K562 (cell line): ENCODE measurements around the gene MAST4. TPM values are rescaled to one million over a fixed set of nuclear protein-coding genes. Genes with fewer than 3 reads are reported as not detected.

Source experiments
- ATAC-seq: fragments of 200-7000 bp; cut with Tn5 transposase; 3 replicates; pipeline ENCODE4 v1.9.1; 2020; ENCODE audit warnings: moderate library complexity
- BruUV-seq: library from RNA; stranded (reverse); fragments of 400-500 nt; replicated peaks from 2 replicates; lab custom pipeline; 2021; lab: Mats Ljungman, UMichigan
- CTCF ChIA-PET: fragments of 300-600 bp; formaldehyde crosslinking; extraction: SDS; loops from one replicate; lab custom pipeline; 2021; ENCODE audit warnings: low intra/inter-chr PET ratio; lab: Yijun Ruan, JAX
- POLR2A ChIA-PET: fragments of 300-600, 350-650 bp; sonication (Branson Sonifier 250); formaldehyde crosslinking; extraction: SDS; loops from one replicate; lab custom pipeline; 2021; ENCODE audit warnings: antibody characterized with exemption, inconsistent platforms; lab: Yijun Ruan, JAX
- DNase-seq, 4 experiments: peaks; one replicate each; pipeline versions ENCODE4 v3.0.0 to v3.0.0-alpha.2; 2011 to 2018; ENCODE audit warnings: low spot score in 3 of 4, mixed read lengths in 3 of 4; ENCODE audit errors: extremely low read depth in 1 of 4
- FAIRE-seq: peaks from 2 replicates; lab custom pipeline; 2011; peaks lifted over from hg19 to GRCh38; lab: Jason Lieb, UNC
- H2AFZ ChIP-seq: 2 replicates; pipeline ENCODE4 v1.6.0; 2011; ENCODE audit warnings: low read depth, low read length, control low read depth, inconsistent platforms
- H3K27ac ChIP-seq: fragments of 200-600 bp; 3 replicates; pipeline ENCODE4 v1.8.0; 2011; ENCODE audit warnings: low read depth, mild to moderate bottlenecking, control low read depth, inconsistent platforms, low read length, moderate library complexity, mixed read lengths; ENCODE audit errors: extremely low read depth
- H3K27me3 ChIP-seq, 2 experiments: fragments of 300-600 bp in 1 of 2; 2 replicates in 1 of 2; 3 replicates in 1 of 2; pipeline versions ENCODE4 v1.6.0 to v1.8.0; 2011; ENCODE audit warnings: inconsistent platforms in 2 of 2, low read length in 2 of 2, mild to moderate bottlenecking in 1 of 2, mixed read lengths in 1 of 2, moderate library complexity in 1 of 2; ENCODE audit not compliant: control insufficient read depth in 2 of 2, insufficient read depth in 2 of 2
- H3K36me3 ChIP-seq: fragments of 300-600 bp; 3 replicates; pipeline ENCODE4 v1.8.0; 2011; ENCODE audit warnings: mild to moderate bottlenecking, low read length, inconsistent platforms; ENCODE audit not compliant: control insufficient read depth, insufficient read depth
- H3K4me1 ChIP-seq, 2 experiments: fragments of 200-600 bp in 1 of 2; replicated peaks in 1 of 2; 2 replicates in 1 of 2; 3 replicates in 1 of 2; pipeline versions ENCODE4 v1.5.1 to v1.8.0; 2011; ENCODE audit warnings: inconsistent platforms in 2 of 2, low read length in 2 of 2, mild to moderate bottlenecking in 1 of 2, mixed read lengths in 1 of 2, moderate library complexity in 1 of 2; ENCODE audit not compliant: control insufficient read depth in 2 of 2, insufficient read depth in 2 of 2
- H3K4me2 ChIP-seq: 2 replicates; pipeline ENCODE4 v1.6.1; 2011; ENCODE audit warnings: low read length, control low read depth, inconsistent platforms, mixed read lengths; ENCODE audit not compliant: insufficient read depth
- H3K4me3 ChIP-seq: fragments of 200-600 bp; sonication (generic), shearing (Covaris generic); 2 replicates; pipeline ENCODE4 v1.5.1; 2016; ENCODE audit warnings: control low read depth, inconsistent platforms
- H3K79me2 ChIP-seq: fragments of 200-600 bp; 3 replicates; pipeline ENCODE4 v1.8.0; 2011; ENCODE audit warnings: low read length, inconsistent platforms; ENCODE audit not compliant: control insufficient read depth, insufficient read depth
- H3K9ac ChIP-seq, 2 experiments: 2 replicates each; pipeline versions ENCODE4 v1.6.0 to v1.6.1; 2011; ENCODE audit warnings: low read depth in 2 of 2, low read length in 2 of 2, control low read depth in 1 of 2, inconsistent platforms in 1 of 2, mild to moderate bottlenecking in 1 of 2, mixed read lengths in 1 of 2; ENCODE audit not compliant: insufficient read depth in 1 of 2
- H3K9me1 ChIP-seq: one replicate; pipeline ENCODE4 v1.6.0; 2011; ENCODE audit warnings: inconsistent platforms, mild to moderate bottlenecking, low read length, moderate library complexity; ENCODE audit not compliant: control insufficient read depth, insufficient read depth
- H3K9me3 ChIP-seq: replicated peaks from 2 replicates; pipeline ENCODE4 v1.5.1; 2011; ENCODE audit warnings: low read depth, low read length, inconsistent platforms; ENCODE audit not compliant: control insufficient read depth, insufficient read depth
- H4K20me1 ChIP-seq: replicated peaks from 2 replicates; pipeline ENCODE4 v1.6.1; 2011; ENCODE audit warnings: low read length, inconsistent platforms, mixed read lengths; ENCODE audit not compliant: control insufficient read depth, insufficient read depth
- FOXA3 ChIP-seq, 2 experiments: fragments of 450-650 bp in 1 of 2; sonication (generic) in 1 of 2; formaldehyde crosslinking; IDR thresholded peaks in 1 of 2; conservative IDR thresholded peaks in 1 of 2; 2 replicates each; pipeline versions ENCODE4 v1.4.0 to v1.8.0; 2020 to 2022; ENCODE audit warnings: mild to moderate bottlenecking in 2 of 2, missing genetic modification reagents in 1 of 2
- NCOA2 ChIP-seq, 2 experiments: fragments of 450-650 bp; IDR thresholded peaks; 2 replicates each; pipeline ENCODE4 v1.6.1; 2018; ENCODE audit warnings: mild to moderate bottlenecking in 2 of 2, moderate library complexity in 1 of 2; ENCODE audit not compliant: partially characterized antibody in 2 of 2
- SAP30 ChIP-seq: fragments of 200-600 bp; sonication (generic); IDR thresholded peaks from 2 replicates; pipeline ENCODE4 v1.6.1; 2012; ENCODE audit warnings: borderline replicate concordance, low read depth, mild to moderate bottlenecking, moderate library complexity, low read length, control low read depth, inconsistent platforms; ENCODE audit not compliant: insufficient read depth, poor library complexity, severe bottlenecking
- SIN3A ChIP-seq, 2 experiments: fragments of 150-350 bp in 1 of 2; IDR thresholded peaks; 2 replicates each; pipeline ENCODE4 v1.6.1; 2011 to 2016; ENCODE audit warnings: borderline replicate concordance in 2 of 2, low read depth in 2 of 2, low read length in 2 of 2, mild to moderate bottlenecking in 2 of 2, moderate library complexity in 2 of 2; ENCODE audit not compliant: control insufficient read depth in 1 of 2
- TAF1 ChIP-seq: IDR thresholded peaks from 2 replicates; pipeline ENCODE4 v1.6.1; 2011; ENCODE audit warnings: mild to moderate bottlenecking, low read length, moderate library complexity; ENCODE audit not compliant: insufficient read depth, control insufficient read depth, severe bottlenecking; ENCODE audit errors: extremely low read depth
- WGBS: fragments of 100-300 bp; shearing (Covaris generic); methylation state at CpG from one replicate; pipeline ENCODE4 v1.1.6; 2016; ENCODE audit warnings: low coverage, mixed read lengths; ENCODE audit not compliant: insufficient coverage; ENCODE audit errors: missing lambda C conversion rate; 5-methylcytosine and 5-hydroxymethylcytosine counted together
- in situ Hi-C: fragments of 300-500 bp; cut with MboI; formaldehyde crosslinking; loops from 4 replicates; pipeline ENCODE4 v1.15.0; 2018; ENCODE audit warnings: inconsistent platforms, mixed read lengths
- intact Hi-C: fragments of 100-400 bp; cut with micrococcal nuclease; formaldehyde crosslinking; loops from 2 replicates; pipeline ENCODE4 v1.14.2; 2022
- polyA plus RNA-seq, 8 experiments: library from polyadenylated mRNA; depleted of rRNA in 4 of 8; stranded (reverse) in 5 of 8; unstranded in 3 of 8; fragments of >200 nt; fragmentation: Nextera tagmentation in 2 of 8; fragmentation: Illumina TruSeq in 1 of 8; extraction: Ambion mirVana in 2 of 8; extraction: Trizol in 1 of 8; gene quantifications; 2 replicates each; pipeline versions ENCODE4 v1.2.1 to v1.2.3, GENCODE V29; 2011 to 2014; ENCODE audit warnings: inconsistent platforms in 1 of 8, missing spikeins in 1 of 8
- total RNA-seq, 7 experiments: library from RNA; depleted of rRNA in 6 of 7; stranded (reverse); fragments of >200 nt in 6 of 7; fragmentation: Illumina TruSeq in 2 of 7; extraction: Trizol in 2 of 7; gene quantifications; 2 replicates each; pipeline versions ENCODE4 v1.2.1 to v1.2.3, GENCODE V29; 2011 to 2021; ENCODE audit warnings: low replicate concordance in 1 of 7
- TF ChIP-seq, protein P1 (sequence below): fragments of 250-450 bp; sonication (Bioruptor Pico); IDR thresholded peaks from 2 replicates; pipeline ENCODE4 v1.8.0; 2022; ENCODE audit warnings: inconsistent platforms, mild to moderate bottlenecking, moderate library complexity, borderline replicate concordance
- TF ChIP-seq, protein P2 (sequence below): sonication (generic); formaldehyde crosslinking; IDR thresholded peaks from 2 replicates; pipeline ENCODE4 v1.8.1; 2023; ENCODE audit warnings: missing genetic modification reagents, mild to moderate bottlenecking, borderline replicate concordance

MAST4 gene
- total and polyA plus RNA-seq, 9 of the 15 experiments (the other 6 are each of a cell fraction or from before 2014, with no cell fraction given): 0.88 to 10.1 (median 5.2) TPM

DNA sequence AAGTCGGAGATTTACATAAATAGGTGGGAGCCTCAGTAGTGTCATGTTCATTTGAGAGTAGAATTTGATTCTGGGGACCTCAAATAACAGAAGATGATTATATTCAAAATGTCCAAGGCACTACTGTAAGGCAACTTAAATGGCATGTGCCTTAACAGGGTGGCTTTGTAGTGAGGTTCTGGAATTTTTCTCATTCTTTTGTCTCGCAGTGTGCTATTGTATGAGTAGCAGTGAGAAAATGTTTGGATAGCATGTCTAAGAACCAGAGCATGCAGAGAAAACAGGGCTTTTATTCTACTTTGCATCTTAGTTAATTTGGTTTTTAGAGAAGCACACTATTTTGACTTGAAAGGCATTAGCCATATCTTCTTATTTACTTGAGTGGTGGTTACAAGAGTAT is 25.0 kb downstream of the MAST4 start:
- Histone ChIP-seq H3K27ac (no peak overlapping the region), H3K4me2 (no peak overlapping the region), H3K4me3 (no peak overlapping the region), H3K9me3 (no peaks in the 10 kb centered on the region), H2AFZ (no peak overlapping the region), H3K79me2 (no peaks in the 10 kb centered on the region), H4K20me1 (no peaks in the 10 kb centered on the region), H3K36me3 (no peaks in the 10 kb centered on the region), H3K4me1 (no peaks in the 10 kb centered on the region), H3K27me3 (peaks cover 0 to 6% of the 10 kb centered on the region in 2 experiments; a peak in 3 of 5 replicates), H3K9ac (no peak overlapping the region), H3K9me1 (no peaks in the 10 kb centered on the region)
- in situ Hi-C loops: no loop called here
- ATAC-seq (no peak), DNase-seq (no peak), FAIRE-seq (no peak)
- CTCF ChIA-PET: no interaction called here
- intact Hi-C loops: no loop called here
- POLR2A ChIA-PET: no interaction called here
- 0% methylated on average over 2 of the region's 2 CpGs for WGBS
- BruUV-seq: no TSS peak
- TF ChIP-seq SIN3A (IDR thresholded peaks at IDR 0.05; ENCODE audit: borderline replicate concordance in 2 of 2, control insufficient read depth in 1 of 2, low read depth in 2 of 2, low read length in 2 of 2) (no peak), TAF1 (no peak), SAP30 (no peak), FOXA3 (CRISPR knock-in tag; conservative IDR thresholded peaks at IDR 0.05 in 1 of 2, IDR thresholded peaks at IDR 0.05 in 1 of 2) (no peak), NCOA2 (IDR thresholded peaks at IDR 0.05; ENCODE audit: partially characterized antibody in 2 of 2) (no peak)
- TF ChIP-seq, protein P1, sequence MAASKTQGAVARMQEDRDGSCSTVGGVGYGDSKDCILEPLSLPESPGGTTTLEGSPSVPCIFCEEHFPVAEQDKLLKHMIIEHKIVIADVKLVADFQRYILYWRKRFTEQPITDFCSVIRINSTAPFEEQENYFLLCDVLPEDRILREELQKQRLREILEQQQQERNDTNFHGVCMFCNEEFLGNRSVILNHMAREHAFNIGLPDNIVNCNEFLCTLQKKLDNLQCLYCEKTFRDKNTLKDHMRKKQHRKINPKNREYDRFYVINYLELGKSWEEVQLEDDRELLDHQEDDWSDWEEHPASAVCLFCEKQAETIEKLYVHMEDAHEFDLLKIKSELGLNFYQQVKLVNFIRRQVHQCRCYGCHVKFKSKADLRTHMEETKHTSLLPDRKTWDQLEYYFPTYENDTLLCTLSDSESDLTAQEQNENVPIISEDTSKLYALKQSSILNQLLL (CRISPR knock-in tag): no peak
- TF ChIP-seq, protein P2, sequence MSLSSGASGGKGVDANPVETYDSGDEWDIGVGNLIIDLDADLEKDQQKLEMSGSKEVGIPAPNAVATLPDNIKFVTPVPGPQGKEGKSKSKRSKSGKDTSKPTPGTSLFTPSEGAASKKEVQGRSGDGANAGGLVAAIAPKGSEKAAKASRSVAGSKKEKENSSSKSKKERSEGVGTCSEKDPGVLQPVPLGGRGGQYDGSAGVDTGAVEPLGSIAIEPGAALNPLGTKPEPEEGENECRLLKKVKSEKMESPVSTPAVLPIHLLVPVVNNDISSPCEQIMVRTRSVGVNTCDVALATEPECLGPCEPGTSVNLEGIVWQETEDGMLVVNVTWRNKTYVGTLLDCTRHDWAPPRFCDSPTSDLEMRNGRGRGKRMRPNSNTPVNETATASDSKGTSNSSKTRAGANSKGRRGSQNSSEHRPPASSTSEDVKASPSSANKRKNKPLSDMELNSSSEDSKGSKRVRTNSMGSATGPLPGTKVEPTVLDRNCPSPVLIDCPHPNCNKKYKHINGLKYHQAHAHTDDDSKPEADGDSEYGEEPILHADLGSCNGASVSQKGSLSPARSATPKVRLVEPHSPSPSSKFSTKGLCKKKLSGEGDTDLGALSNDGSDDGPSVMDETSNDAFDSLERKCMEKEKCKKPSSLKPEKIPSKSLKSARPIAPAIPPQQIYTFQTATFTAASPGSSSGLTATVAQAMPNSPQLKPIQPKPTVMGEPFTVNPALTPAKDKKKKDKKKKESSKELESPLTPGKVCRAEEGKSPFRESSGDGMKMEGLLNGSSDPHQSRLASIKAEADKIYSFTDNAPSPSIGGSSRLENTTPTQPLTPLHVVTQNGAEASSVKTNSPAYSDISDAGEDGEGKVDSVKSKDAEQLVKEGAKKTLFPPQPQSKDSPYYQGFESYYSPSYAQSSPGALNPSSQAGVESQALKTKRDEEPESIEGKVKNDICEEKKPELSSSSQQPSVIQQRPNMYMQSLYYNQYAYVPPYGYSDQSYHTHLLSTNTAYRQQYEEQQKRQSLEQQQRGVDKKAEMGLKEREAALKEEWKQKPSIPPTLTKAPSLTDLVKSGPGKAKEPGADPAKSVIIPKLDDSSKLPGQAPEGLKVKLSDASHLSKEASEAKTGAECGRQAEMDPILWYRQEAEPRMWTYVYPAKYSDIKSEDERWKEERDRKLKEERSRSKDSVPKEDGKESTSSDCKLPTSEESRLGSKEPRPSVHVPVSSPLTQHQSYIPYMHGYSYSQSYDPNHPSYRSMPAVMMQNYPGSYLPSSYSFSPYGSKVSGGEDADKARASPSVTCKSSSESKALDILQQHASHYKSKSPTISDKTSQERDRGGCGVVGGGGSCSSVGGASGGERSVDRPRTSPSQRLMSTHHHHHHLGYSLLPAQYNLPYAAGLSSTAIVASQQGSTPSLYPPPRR (CRISPR knock-in tag): no peak
